BE2C (cell line): Measurements from ENCODE around the gene GABPB2.
"Not testable (repeated sequence)": the region's sequence is repeated elsewhere in the genome, so short reads cannot be mapped to it uniquely, and the experiment has no call there.

Experiments used
- DNase-seq: peaks from one replicate; pipeline ENCODE4 v3.0.0-alpha.2; 2020
- H3K27me3 ChIP-seq: fragments of 250-450 bp; sonication (Bioruptor Pico); 2 replicates; pipeline ENCODE4 v1.5.1; 2020; ENCODE audit warnings: mild to moderate bottlenecking
- H3K36me3 ChIP-seq: fragments of 250-450 bp; sonication (Bioruptor Pico); 2 replicates; pipeline ENCODE4 v1.5.1; 2020; ENCODE audit warnings: mild to moderate bottlenecking
- H3K4me1 ChIP-seq: fragments of 250-450 bp; sonication (Bioruptor Pico); 2 replicates; pipeline ENCODE4 v1.5.1; 2020
- H3K4me3 ChIP-seq: 2 replicates; pipeline ENCODE4 v1.5.1; 2011; ENCODE audit warnings: low read depth, low read length
- H3K9me3 ChIP-seq: fragments of 250-450 bp; sonication (Bioruptor Pico); 2 replicates; pipeline ENCODE4 v1.5.1; 2020
- CTCF ChIP-seq: IDR thresholded peaks from 2 replicates; pipeline ENCODE4 v1.5.1; 2012; ENCODE audit warnings: mild to moderate bottlenecking, low read depth, low read length

GABPB2 gene

GRCh38 chr1:151085953-151086559, 15.5 kb downstream of the GABPB2 start:
- TF ChIP-seq CTCF, result no peak
- H3K4me1 ChIP-seq, result no peaks in the 10 kb centered on the region
- H3K27me3 ChIP-seq, result no peaks in the 10 kb centered on the region
- no peak for DNase-seq
- no peak overlapping the region for H3K4me3 ChIP-seq
- H3K9me3 ChIP-seq, result no peaks in the 10 kb centered on the region
- H3K36me3 ChIP-seq, result no peaks in the 10 kb centered on the region

- DNase-seq, H3K4me1 ChIP-seq, H3K4me3 ChIP-seq, H3K9me3 ChIP-seq, H3K27me3 ChIP-seq, H3K36me3 ChIP-seq: not testable (repeated sequence)
These were observed 26.9 kb downstream of the GABPB2 start for GRCh38 chr1:151097426-151097825.

GRCh38 chr1:151098126-151098525, 27.6 kb downstream of the GABPB2 start:
- Histone ChIP-seq H3K4me1 (no peaks in the 10 kb centered on the region), H3K36me3 (no peaks in the 10 kb centered on the region), H3K27me3 (no peaks in the 10 kb centered on the region), H3K9me3 (no peaks in the 10 kb centered on the region), H3K4me3 (no peak overlapping the region)
- TF ChIP-seq CTCF, result no peak
- no peak for DNase-seq

- Histone ChIP-seq H3K27me3 (no peaks in the 10 kb centered on the region), H3K4me1 (no peaks in the 10 kb centered on the region), H3K9me3 (no peaks in the 10 kb centered on the region), H3K36me3 (no peaks in the 10 kb centered on the region), H3K4me3 (no peak overlapping the region)
- no peak for TF ChIP-seq CTCF
- no peak for DNase-seq
These were observed 34.1 kb downstream of the GABPB2 start for GRCh38 chr1:151104630-151105029.

GRCh38 chr1:151106894-151107293, 36.3 kb downstream of the GABPB2 start:
- no peaks in the 10 kb centered on the region for H3K36me3 ChIP-seq
- no peaks in the 10 kb centered on the region for H3K4me1 ChIP-seq
- no peak for TF ChIP-seq CTCF
- H3K4me3 ChIP-seq, result no peak overlapping the region
- no peak for DNase-seq
- no peaks in the 10 kb centered on the region for H3K27me3 ChIP-seq
- H3K9me3 ChIP-seq, result no peaks in the 10 kb centered on the region

- no peaks in the 10 kb centered on the region for H3K9me3 ChIP-seq
- H3K4me3 ChIP-seq, result no peak overlapping the region
- TF ChIP-seq CTCF, result no peak
- H3K27me3 ChIP-seq, result no peaks in the 10 kb centered on the region
- H3K36me3 ChIP-seq, result no peaks in the 10 kb centered on the region
- DNase-seq, result no peak
- no peaks in the 10 kb centered on the region for H3K4me1 ChIP-seq
These were observed 37.8 kb downstream of the GABPB2 start for GRCh38 chr1:151108331-151108730.

- Histone ChIP-seq H3K4me1 (no peaks in the 10 kb centered on the region), H3K27me3 (no peaks in the 10 kb centered on the region), H3K9me3 (no peaks in the 10 kb centered on the region), H3K36me3 (no peaks in the 10 kb centered on the region), H3K4me3 (no peak overlapping the region)
- DNase-seq, result no peak
- TF ChIP-seq CTCF, result no peak
These were observed 43.3 kb downstream of the GABPB2 start for GRCh38 chr1:151113877-151114276.
